Measurements from ENCODE around the gene DSTYK.

GRCh38 chr1:205122489-205122882 is 89.0 kb downstream of the DSTYK start:
- no peak for TF ChIP-seq POLR2A (IDR thresholded peaks at IDR 0.05; ENCODE audit: low read length)
- TF ChIP-seq GATA1 (IDR thresholded peaks at IDR 0.05; ENCODE audit: low read depth, low read length), result no peak
